Smooth muscle cell of the brain vasculature (primary cell): ENCODE data around the gene CSNK2B.

Experiments
- DNase-seq: peaks from one replicate; pipeline ENCODE4 v3.0.0-alpha.2; 2012; ENCODE audit warnings: low read depth, low spot score

CSNK2B gene

DNA sequence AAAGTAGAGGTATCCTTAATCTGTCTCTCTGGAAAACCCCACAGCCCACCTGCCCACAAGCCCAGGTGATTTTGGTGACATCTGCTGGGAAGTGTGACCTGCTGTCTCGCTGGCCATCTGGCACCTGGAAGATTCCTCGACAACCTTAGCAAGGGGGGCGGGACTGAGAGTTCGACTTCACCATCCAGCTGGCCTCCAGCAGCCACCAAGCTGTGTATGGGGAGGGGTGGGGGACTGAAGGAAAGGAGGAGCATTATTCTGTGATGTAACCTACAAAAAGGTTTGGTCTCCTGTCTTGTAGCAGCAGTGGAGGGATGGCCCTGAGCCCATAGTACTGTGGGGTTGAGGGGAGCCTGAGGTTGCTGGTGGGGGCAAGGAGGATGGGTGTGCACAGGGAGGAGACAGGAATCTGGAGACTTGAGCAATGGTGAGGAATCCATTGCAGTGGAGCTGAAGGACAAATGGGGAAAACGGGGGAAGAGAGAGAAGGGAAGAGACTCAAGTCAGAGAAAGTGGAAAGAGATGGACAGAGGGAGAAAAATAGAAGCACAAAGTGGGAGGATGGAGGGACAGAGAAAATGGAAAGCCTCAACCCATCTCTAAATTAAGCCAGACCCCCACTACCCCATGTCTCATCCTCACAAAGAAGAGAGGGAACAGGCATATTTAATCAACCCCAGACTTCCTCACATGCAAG, 44.8 kb downstream of the CSNK2B start:
- DNase-seq, result no peak

DNA sequence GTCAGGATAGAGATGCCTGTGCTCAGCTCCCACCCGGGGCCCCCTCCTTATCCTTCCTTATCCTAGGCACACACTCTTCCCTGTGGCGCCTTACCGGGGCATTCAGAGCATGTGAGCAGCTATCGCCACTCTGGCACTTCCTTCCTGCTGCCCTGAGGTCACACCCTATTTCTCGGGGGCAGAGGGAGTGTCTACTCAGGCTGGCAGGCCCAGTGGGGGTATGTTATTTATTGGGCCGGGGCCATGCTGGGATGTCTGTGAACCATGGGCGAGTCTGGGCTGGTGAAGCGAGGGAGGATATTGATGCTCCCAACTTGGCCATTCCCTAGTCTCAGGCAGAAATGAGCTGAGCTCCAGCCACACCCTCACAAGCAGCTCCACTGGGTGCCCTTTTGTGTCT, 45.4 kb downstream of the CSNK2B start:
- DNase-seq, result no peak

DNA sequence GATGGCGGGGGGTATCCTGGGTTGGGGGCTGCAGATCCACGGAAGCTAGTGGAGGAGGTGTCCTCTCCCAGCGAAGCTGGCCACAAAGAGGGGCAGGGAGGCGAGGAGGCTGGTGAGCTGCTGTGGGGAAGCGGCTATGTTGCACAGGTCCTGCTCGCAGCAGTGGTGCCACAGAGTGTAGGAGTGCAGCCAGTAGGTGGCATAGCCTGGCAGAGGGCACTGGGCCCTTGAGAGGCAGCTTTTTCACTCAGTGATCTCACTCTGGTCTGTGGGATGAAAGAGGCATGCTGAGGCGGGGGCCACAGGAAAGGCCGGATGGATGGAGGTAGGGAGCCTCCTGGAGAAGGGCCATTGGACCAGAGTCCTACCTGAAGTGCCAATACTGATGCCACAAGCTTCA, 46.4 kb downstream of the CSNK2B start:
- no peak for DNase-seq

DNA sequence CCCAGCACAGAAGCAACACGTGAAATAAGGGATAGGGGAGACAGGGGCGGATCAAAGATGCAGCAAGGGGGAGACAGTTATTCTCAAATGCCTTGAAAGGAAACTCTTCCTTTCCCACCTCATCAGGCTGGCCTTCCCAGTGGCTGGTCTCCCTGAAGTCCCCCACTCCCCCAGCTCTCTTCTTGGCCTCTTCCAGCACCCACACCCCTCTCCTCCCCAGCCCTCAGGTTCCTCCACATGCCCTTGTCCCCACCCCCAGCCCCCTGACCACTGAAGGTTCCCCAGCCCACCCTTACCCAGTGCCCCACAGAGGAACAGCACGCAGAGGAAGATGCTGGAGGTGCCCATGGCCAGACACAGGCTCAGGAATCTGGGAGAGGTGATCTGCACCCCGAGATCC, 47.6 kb downstream of the CSNK2B start:
- DNase-seq, result no peak

DNA sequence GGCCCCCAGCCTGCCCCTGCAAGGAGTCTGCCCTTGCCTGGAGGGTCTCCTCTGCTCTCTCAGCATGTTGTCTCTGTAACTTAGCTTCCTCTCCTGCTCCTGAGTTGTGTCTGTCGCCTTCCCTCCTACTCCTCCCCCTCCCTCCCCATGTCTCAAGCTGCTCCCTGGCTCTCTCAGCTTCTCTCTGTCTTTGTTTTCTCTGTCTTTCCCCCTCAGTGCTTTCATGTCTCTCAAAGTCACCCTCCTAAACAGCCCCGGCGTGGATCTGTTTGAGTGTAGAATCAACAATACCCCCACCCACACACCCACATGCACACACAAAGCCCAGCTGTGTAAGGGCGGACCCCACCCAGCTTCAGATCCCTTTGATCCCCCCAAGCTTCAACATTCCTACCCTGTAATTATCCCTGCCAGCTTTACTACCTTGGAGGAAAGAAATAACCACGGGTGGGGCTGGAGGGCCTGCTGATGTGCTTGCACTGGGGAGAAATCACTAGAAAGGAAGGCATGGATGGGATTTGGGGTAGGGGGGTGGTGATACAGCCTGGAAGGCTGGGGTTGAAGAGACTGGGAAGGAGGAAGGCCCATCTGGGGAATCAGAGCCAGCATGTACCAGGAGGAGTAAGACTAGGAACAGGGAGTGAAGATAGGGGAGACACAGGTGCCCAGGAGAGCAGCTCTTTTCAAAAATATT, 48.3 kb downstream of the CSNK2B start:
- DNase-seq, result no peak

DNA sequence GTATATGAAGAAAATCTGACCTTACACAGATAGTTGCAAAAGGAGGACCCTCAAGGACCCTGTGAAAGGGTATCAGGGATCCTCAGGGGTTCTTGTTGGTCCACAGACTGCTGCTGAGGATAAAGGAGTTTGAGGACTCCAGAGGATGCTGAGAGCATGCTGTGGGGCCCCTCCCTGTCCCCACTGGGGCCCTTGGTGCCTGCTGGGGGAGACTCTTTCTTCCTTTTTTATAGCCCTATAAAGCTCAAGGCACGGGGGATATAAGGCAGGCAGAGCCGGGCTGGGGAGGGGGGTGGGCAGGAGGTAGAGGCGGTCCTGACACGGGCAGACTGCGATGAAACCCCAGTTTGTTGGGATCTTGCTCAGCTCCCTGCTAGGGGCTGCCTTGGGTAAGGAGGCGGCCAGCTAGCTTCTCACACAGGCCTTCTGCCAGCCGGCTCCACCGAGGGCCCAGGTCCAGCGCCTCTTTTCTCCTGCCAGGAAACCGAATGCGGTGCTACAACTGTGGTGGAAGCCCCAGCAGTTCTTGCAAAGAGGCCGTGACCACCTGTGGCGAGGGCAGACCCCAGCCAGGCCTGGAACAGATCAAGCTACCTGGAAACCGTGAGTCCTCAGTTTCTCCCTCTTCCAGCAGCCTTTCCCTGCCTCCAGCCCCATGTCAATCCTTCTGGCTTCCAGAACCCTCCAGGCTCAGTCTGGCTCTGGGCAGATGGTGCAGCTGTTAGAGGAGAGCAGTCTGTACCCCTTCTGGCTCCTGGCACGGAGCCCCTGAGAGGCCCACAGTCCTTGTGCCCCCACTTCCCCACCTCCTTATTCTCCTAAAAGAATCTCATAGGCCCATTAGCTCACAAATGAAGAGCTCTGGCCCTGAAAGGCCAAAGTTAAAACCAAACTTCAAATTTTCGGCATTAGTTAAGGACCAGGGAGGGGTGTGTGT, 49.4 kb downstream of the CSNK2B start, which contains the start of gene LY6G6D:
Gene LY6G6D (plus strand): TSS at position 327 of the 937 bp plus-strand sequence. CDS start 8 bp downstream, at position 335.
- no peak for DNase-seq

DNA sequence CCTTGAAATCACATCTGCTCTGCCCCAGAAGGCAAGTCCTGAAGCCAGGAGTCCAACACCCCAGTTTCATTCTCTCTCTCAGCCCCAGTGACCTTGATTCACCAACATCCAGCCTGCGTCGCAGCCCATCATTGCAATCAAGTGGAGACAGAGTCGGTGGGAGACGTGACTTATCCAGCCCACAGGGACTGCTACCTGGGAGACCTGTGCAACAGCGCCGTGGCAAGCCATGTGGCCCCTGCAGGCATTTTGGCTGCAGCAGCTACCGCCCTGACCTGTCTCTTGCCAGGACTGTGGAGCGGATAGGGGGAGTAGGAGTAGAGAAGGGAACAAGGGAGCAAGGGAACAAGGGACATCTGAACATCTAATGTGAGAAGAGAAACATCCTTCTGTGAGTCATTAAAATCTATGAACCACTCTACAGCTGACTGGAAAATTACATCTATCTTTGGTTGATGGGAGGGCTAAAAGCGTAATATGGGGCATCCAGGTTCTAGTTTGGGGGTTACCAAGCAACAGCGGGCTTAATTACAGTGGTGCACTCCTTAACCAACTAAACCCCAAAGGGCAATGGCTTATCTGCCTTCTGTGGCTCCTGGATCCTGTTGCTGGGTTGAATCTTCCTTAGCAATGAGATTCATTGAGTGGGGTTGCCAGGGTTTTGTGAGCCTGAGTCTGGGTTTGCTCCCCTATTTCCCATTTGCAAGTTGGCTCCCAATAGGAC, 51.8 kb downstream of the CSNK2B start:
- DNase-seq, result no peak

DNA sequence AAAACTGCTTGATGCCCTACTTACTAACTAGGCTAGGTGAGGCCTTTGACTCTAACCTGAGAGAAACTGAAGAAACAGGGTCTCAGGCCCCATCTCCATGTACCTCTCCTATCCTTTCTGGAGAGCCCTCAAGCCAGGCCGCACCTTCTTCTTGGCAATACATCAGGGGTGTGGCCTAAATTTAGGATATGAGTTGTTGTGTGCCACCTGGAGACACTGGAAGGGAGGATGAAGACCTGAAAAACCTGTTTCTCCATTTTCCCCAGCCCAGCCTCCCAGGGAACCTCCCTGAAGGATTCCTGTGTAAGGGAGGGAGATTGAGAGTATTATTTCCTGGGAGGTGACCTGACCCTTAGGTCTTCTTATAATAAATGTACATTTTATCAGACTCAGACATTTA, 52.4 kb downstream of the CSNK2B start:
- no peak for DNase-seq

DNA sequence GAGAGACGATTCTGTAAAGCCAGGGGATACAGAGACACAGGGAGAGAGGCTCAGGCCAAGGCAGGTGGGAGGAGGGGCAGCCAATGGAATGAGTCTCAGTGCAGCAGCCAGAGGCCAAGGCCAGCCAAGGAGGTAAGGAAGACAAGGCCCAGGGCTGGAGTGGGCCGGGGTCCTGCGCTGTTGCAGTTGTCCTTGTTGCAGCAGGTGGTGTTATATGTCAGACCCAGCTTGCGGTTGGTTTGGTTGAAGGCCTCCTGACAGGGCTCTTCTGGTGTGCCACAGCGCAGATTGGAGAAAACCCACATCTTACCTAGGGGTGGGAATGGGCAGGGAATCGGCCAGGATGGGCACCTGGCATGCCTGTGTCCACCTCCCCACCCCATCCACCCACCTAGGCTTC, 53.1 kb downstream of the CSNK2B start:
- DNase-seq, result no peak
